ENCODE measurements around the gene RBBP9.

The RBBP9 gene

GRCh38 chr20:18466894-18467730, 29.9 kb downstream of the RBBP9 start, which contains the start of the genes DZANK1 and POLR3F:
TSS of gene DZANK1 (minus strand) at chr20:18467030. CDS start at chr20:18465358, 1,672 bp downstream.
TSS of gene POLR3F (plus strand) at chr20:18467390. CDS start at chr20:18467507, 117 bp downstream.
- peak; percentile 94 to 96 for DNase-seq
- peak; percentile 77 for TF ChIP-seq POLR2A (IDR thresholded peaks at IDR 0.05; ENCODE audit: low read length)
- TF ChIP-seq GATA1 (IDR thresholded peaks at IDR 0.05; ENCODE audit: low read depth, low read length), result no peak

- TF ChIP-seq GATA1 (IDR thresholded peaks at IDR 0.05; ENCODE audit: low read depth, low read length) (no peak), POLR2A (IDR thresholded peaks at IDR 0.05; ENCODE audit: low read length) (no peak)
- DNase-seq, result no peak
These were observed 30.5 kb downstream of the RBBP9 start for GRCh38 chr20:18466574-18466893.

GRCh38 chr20:18465536-18466200, 31.4 kb downstream of the RBBP9 start:
- TF ChIP-seq POLR2A (IDR thresholded peaks at IDR 0.05; ENCODE audit: low read length) (no peak), GATA1 (IDR thresholded peaks at IDR 0.05; ENCODE audit: low read depth, low read length) (no peak)
- no peak for DNase-seq

- no peak for TF ChIP-seq GATA1 (IDR thresholded peaks at IDR 0.05; ENCODE audit: low read depth, low read length)
- TF ChIP-seq POLR2A (IDR thresholded peaks at IDR 0.05; ENCODE audit: low read length), result no peak
- no peak for DNase-seq
These were observed 40.4 kb downstream of the RBBP9 start for GRCh38 chr20:18456600-18456999.

- DNase-seq, result no peak
- TF ChIP-seq POLR2A (IDR thresholded peaks at IDR 0.05; ENCODE audit: low read length) (no peak), GATA1 (IDR thresholded peaks at IDR 0.05; ENCODE audit: low read depth, low read length) (no peak)
These were observed 53.1 kb downstream of the RBBP9 start for GRCh38 chr20:18443886-18444285.

GRCh38 chr20:18440403-18440802, 56.6 kb downstream of the RBBP9 start:
- no peak for DNase-seq
- TF ChIP-seq POLR2A (IDR thresholded peaks at IDR 0.05; ENCODE audit: low read length) (no peak), GATA1 (IDR thresholded peaks at IDR 0.05; ENCODE audit: low read depth, low read length) (no peak)

GRCh38 chr20:18436847-18437246, 60.2 kb downstream of the RBBP9 start:
- TF ChIP-seq GATA1 (IDR thresholded peaks at IDR 0.05; ENCODE audit: low read depth, low read length) (no peak), POLR2A (IDR thresholded peaks at IDR 0.05; ENCODE audit: low read length) (no peak)
- no peak for DNase-seq

Measured in erythroblast (primary cell).